Nasal cavity respiratory epithelium epithelial cell of viscerocranial mucosa (primary cell): Measurements from ENCODE around the gene OR2T12. TPM values are rescaled to one million over a fixed set of nuclear protein-coding genes. Genes with fewer than 3 reads are reported as not detected.

Experiments
- total RNA-seq: library from RNA; depleted of rRNA; stranded (reverse); fragments of >200 nt; gene quantifications from 2 replicates; pipeline ENCODE4 v1.2.3, GENCODE V29; 2014

OR2T12 gene
- total RNA-seq: not detected in 2 replicates

DNA sequence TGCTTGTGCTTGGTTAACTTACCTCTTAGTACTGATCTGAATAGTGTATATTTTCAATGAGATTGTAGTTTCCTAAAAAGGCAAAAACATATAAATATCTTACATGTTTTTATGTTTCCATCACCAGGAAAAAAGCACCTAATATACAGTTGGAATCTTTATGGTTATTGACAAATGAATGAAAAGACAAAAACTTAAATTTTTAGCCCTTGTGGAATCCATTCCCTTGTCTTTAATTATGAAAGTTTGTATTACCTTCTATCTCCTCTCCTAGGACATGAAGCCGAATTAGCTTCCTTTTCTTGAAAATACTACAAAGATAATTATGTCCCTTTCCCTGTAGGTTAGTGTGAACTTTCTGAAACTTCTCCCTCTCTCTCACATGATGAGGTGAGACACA is at the start of gene OR2T12:
TSS of gene OR2T12 (minus strand) at position 101 of the 400 bp plus-strand sequence. CDS start 7,846 bp downstream, outside the sequence.

DNA sequence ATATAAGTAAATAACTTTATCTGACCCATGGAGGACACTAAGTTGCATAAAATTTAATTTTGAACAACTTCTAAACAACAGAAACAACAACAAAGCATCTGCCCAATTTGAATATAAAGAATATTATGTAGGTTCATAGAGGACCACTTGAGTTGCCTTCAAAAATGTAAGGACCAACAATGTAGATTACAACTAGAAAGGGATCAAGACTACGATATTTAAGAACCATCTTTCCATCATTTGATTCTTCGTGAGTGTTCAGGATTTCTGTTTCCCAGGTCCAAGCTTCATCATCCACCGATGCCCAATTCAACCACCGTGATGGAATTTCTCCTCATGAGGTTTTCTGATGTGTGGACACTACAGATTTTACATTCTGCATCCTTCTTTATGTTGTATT is 45.3 kb upstream of the OR2T12 start, which contains the start of gene OR14C36:
TSS of gene OR14C36 (plus strand) at position 301 of the 400 bp plus-strand sequence. CDS start at position 301, 0 bp downstream.

GRCh38 chr1:248324468-248324867 is 21.2 kb upstream of the OR2T12 start, which contains the start of gene OR2M7:
Gene OR2M7 (minus strand): TSS chr1:248324568. CDS start chr1:248324568, 0 bp downstream.

DNA sequence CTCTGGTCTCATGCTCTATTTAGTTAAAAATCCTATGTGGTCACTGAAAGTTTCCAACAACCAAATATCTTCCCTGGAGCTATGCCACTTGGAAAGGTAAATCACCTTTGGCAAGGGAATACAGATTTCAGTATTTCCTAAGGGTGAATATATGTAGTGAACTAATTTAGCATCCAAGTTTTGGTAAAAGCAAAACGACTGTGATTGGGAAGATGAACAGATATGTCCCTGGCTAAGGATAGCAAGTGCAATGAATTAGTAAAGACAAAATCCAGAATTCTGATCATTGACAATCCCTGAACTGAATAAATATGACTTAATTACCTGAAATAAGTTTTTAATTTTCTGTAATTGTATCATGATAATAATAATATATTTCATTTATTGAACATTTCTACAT is 25.3 kb downstream of the OR2T12 start, which contains the start of gene OR2T33:
TSS of gene OR2T33 (minus strand) at position 101 of the 400 bp plus-strand sequence. CDS start 4,162 bp downstream, outside the sequence.

Other genes starting within 250 kb of the OR2T12 start
- not detected in 2 replicates for gene OR2L13, start 208.2 kb downstream of the OR2T12 start, total RNA-seq
- not detected in 2 replicates for gene OR2M5, start 158.3 kb downstream of the OR2T12 start, total RNA-seq
- gene OR2M2, start 128.6 kb downstream of the OR2T12 start, total RNA-seq: not detected in 2 replicates
- not detected in 2 replicates for gene OR2M3, start 106.2 kb downstream of the OR2T12 start, total RNA-seq
- not detected in 2 replicates for gene OR2M4, start 72.0 kb downstream of the OR2T12 start, total RNA-seq
- gene OR2T33, start 25.4 kb downstream of the OR2T12 start, total RNA-seq: not detected in 2 replicates
- gene OR2M7, start 21.1 kb upstream of the OR2T12 start, total RNA-seq: not detected in 2 replicates
- gene OR14C36, start 45.4 kb upstream of the OR2T12 start, total RNA-seq: not detected in 2 replicates
- not detected in 2 replicates for gene OR2T4, start 58.2 kb upstream of the OR2T12 start, total RNA-seq
- gene OR2T6, start 72.3 kb upstream of the OR2T12 start, total RNA-seq: not detected in 2 replicates
- gene OR2T1, start 99.6 kb upstream of the OR2T12 start, total RNA-seq: not detected in 2 replicates
- not detected in 2 replicates for gene OR2T2, start 142.2 kb upstream of the OR2T12 start, total RNA-seq
- gene OR2T3, start 169.9 kb upstream of the OR2T12 start, total RNA-seq: not detected in 2 replicates
- gene OR2T5, start 185.2 kb upstream of the OR2T12 start, total RNA-seq: not detected in 2 replicates
- gene OR2G6, start 204.6 kb upstream of the OR2T12 start, total RNA-seq: not detected in 2 replicates